ENCODE data around the gene TNFRSF13B.

GRCh38 chr17:16987066-16987829 lies 15.3 kb upstream of the TNFRSF13B start:
- TF ChIP-seq, protein P1, sequence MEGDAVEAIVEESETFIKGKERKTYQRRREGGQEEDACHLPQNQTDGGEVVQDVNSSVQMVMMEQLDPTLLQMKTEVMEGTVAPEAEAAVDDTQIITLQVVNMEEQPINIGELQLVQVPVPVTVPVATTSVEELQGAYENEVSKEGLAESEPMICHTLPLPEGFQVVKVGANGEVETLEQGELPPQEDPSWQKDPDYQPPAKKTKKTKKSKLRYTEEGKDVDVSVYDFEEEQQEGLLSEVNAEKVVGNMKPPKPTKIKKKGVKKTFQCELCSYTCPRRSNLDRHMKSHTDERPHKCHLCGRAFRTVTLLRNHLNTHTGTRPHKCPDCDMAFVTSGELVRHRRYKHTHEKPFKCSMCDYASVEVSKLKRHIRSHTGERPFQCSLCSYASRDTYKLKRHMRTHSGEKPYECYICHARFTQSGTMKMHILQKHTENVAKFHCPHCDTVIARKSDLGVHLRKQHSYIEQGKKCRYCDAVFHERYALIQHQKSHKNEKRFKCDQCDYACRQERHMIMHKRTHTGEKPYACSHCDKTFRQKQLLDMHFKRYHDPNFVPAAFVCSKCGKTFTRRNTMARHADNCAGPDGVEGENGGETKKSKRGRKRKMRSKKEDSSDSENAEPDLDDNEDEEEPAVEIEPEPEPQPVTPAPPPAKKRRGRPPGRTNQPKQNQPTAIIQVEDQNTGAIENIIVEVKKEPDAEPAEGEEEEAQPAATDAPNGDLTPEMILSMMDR (conservative IDR thresholded peaks at IDR 0.05; ENCODE audit: low read depth in 2 of 2), result no peak
- TF ChIP-seq EZH2 (IDR thresholded peaks at IDR 0.05; ENCODE audit: low read depth, unreplicated experiment), result no peak
